Stimulated activated CD8-positive, alpha-beta memory T cell treated with anti-CD3 and anti-CD28 coated beads, Interleukin-12 subunit alpha, Interleukin-12 subunit beta, amount 100 ng/mL, for 24 hours (primary cell): ENCODE results near the gene CACNA1H.

Source experiments
- DNase-seq: peaks from one replicate; pipeline ENCODE4 v3.0.0-alpha.2; 2020; ENCODE audit errors: extremely low read depth

Gene CACNA1H

GRCh38 chr16:1143761-1144450, 9.0 kb upstream of the CACNA1H start:
- no peak for DNase-seq

DNA sequence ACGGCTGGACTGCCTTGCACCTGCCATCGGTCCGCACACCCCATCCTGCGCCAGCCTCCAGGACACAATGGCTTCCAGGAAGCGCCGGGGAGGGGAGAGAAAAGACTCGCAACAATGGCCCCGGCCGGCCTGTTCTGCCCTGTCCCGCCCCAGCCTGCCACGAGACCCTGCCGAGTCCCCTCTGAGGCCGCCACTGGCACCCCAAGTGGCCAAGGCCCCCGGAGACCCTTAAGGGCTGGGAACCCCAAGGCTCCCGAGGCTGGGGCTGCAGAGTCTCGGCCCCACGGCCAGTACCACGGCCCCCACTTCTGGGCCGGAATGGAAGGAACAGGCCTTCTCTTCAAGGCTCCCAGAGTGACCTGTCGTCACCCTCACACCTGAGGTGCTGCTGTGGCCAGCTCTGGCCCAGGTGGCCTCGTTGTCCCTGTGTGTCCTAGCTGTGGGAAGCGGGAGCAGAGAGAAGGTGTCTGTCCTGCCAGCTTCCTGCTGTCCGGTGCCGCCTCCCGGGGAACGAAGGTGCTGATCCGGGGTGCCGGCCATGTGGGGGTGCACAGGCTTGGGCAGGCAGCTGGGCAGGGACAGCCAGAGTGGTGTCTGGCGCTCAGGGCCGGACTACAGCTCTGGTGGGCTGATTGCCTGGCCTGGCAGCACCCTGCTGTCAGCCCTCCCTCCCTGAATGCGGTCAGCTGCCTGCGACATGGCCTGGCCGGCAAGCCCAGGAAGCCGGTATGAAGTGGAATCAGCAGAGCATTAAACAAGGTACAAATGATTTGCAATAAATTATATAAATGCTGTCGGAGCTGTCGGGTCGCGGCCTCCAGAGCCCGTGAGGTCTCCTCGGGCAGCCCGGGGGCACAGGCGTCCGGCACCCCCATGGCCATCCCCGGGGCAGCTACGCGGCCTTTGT, 8.2 kb upstream of the CACNA1H start:
- no peak for DNase-seq

DNA sequence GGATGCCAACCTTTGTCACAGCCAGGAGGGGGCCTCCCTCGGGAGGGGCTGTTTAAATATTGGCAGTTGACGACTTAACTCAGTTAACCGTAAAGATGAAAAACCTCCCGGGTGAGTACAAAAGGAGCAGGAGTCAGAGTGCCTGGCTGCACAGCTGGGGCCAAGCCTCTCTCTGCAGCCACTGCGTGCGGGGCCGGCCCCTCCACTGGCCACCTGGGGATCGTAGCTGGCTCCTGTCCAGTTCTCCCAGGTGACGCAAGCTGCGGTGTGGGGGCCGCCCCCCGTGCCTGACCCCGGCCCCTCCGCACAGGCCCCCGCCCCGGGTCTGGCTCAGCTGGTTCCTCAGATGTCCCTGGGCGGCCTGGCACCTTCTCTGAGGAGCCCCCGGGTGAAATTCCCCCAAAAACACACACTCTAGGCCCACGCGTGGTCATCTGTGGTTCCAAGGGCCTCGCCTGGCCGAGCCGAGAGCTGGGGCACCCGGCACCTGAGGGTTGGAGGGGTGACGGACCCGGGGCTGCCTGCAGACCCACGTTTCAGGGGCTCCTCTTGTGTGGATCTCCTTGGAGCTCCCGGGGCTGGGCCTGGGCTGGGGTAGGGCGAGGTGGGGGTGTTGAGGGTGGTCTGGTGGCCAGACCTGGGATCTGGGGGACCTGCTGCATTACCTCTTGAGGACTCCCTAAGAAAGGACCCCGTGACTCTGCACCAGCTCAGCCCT, 7.4 kb upstream of the CACNA1H start:
- no peak for DNase-seq

DNA sequence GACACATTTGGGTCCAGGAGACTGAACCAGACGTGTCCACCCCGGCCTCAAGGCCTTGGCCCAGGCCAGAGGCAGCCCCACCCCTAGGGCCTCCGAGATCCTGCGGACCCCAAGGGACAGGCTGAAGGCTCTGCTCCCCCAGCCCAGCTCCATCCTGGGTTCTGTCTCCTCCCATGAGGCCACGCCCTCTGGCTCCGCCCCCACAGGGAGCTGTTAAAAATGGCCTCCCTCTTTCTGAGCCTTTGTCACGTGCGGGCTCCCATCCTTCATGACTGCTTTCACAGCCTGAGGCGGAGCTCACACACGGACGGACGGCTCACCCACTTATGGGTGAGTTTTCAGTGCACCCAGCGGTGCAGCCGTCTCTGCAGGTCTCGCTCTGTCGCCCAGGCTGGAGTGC, 6.5 kb upstream of the CACNA1H start:
- DNase-seq: no peak

DNA sequence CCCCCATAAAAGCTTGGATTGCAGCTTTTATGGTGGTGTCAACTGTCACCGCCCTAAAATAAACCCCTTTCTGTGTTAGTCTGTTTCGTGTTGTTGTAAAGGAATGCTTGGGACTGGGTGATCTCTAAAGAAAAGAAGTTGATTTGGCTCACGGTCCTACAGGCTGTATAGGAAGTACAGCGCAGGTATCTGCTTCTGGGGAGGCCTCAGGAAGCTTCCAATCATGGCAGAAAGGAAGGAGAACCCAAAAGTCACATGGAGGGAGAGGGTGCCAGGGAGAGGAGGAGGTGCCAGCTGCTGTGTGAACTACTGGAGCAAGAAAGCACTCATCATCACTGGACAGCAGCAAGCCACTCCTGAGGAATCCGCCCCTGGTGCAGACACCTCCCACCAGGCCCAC, 5.9 kb upstream of the CACNA1H start:
- DNase-seq: no peak

GRCh38 chr16:1149101-1149636, 3.7 kb upstream of the CACNA1H start:
- DNase-seq: no peak

DNA sequence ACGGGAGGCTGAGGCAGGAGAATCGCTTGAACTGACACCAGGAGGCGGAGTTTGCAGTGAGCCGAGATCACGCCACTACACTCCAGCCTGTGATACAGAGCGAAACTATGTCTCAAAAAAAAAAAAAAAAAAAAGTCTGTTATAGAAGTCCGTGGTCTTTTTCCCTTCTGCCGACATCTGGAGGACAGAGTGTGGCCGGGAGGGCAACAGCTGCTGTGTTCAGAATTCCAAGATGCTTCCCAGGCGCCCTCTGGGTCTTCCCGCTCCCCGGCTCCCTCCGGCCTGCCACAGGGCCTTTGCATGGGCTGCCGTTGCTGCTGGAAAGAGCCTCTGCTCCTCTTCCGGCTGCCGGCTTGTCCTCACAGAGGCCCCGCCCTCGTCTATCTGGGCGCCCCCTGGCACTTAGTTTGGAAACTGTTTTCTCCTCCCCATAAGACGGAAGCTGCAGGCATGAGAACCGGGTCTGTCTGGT, 2.4 kb upstream of the CACNA1H start:
- no peak for DNase-seq

DNA sequence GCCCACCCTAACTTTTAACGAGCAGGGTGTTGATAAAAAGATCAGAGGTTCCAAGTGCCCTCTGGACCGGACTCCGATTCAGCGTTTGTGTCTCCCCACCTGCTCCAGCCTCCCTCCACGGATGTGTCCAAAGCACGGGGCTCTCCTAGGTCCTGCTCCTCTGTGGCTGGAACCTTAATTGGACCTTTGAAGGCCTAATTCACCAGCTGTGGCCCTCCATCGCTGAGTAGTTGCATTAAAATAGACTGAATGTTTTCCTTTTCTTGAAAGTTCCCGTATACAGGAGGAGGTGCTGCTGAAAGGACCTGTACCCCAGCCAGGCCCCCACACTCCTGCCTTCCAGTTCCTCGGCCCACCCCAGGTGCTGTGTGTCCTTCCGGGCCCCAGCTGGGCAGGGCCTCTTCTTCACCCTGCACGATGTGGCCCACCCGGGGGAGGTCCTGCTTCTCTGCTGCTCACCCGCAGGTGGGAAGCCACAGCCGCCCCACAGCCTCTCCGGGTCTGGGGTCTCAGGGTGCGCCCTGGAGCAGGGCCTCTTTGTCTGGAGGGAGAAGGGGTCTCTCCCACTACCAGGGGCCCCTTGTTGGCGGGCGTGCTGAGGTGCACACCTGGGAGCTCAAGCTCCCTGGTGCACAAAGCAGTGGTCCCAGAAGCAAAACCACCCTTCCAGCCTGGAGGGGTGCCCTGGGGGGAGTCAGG, 1.3 kb upstream of the CACNA1H start:
- no peak for DNase-seq

DNA sequence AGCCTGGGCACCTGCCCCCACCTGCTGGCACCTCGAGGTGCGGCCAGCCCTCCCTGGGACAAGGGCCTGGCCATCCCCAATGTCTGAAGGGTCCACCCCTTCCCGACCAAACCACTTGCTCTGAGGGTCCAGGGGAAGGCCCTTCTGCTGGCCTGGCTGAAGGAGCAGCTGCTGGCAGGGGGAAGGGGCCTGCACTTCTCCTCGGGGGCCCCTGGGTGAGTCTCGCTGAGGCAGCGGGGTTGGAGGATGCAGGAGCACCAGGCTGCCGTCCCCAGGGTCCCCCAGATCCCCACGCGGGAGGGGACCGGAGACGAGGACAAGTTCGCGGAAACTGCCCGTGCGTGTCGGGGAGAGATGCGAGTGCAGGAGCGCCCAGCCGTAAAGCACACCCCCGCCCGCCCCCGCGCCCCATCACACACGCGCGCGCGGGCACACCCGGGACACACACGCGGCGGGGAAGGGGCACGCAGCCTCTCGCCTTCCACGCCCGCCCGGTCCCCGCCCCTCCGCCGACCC, 725 bp upstream of the CACNA1H start:
- DNase-seq: no peak

DNA sequence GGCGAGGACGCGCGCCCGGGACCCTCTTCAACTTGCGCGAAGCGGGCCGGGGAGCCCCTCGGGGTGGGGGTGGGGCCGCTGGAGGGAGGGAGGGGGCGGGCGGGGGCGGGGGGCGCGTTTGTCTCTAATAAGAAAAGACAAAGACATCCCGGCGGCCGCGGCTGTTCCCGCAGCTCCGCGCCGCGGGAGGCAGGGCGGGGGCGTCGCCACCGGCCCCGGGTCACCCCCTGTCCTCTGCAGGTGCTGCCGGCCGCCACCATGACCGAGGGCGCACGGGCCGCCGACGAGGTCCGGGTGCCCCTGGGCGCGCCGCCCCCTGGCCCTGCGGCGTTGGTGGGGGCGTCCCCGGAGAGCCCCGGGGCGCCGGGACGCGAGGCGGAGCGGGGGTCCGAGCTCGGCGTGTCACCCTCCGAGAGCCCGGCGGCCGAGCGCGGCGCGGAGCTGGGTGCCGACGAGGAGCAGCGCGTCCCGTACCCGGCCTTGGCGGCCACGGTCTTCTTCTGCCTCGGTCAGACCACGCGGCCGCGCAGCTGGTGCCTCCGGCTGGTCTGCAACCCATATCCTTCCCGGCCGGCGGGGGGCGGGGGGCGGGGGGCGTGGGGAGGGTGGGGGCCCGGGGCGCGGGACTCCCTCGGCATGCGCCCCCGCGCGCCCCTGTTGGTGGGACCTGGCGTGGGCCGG, 714 bp downstream of the CACNA1H start:
- no peak for DNase-seq

GRCh38 chr16:1154291-1154886, 1.5 kb downstream of the CACNA1H start:
- no peak for DNase-seq

DNA sequence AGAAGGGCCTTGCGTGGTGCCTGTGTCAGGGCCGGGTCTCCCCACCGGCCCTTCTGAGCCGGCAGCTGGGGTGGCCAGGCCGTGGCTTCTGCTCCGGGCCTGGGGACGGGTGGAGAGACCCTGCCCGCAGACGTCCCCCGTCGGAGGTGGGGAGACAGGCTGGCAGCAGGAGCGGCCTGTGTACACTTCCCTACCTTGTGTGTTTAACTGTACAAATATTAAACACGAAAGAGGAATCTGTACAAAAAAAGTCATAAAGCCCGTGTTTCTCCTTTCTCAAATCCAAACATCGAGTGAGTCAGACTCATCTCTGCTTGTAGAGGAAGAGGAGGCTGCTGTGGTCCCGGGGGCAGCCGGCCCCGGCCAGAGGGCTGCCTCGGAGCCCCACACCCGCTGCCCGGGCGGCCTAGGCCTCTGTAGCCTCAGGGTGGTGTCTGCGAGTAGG, 2.0 kb downstream of the CACNA1H start:
- DNase-seq: no peak

DNA sequence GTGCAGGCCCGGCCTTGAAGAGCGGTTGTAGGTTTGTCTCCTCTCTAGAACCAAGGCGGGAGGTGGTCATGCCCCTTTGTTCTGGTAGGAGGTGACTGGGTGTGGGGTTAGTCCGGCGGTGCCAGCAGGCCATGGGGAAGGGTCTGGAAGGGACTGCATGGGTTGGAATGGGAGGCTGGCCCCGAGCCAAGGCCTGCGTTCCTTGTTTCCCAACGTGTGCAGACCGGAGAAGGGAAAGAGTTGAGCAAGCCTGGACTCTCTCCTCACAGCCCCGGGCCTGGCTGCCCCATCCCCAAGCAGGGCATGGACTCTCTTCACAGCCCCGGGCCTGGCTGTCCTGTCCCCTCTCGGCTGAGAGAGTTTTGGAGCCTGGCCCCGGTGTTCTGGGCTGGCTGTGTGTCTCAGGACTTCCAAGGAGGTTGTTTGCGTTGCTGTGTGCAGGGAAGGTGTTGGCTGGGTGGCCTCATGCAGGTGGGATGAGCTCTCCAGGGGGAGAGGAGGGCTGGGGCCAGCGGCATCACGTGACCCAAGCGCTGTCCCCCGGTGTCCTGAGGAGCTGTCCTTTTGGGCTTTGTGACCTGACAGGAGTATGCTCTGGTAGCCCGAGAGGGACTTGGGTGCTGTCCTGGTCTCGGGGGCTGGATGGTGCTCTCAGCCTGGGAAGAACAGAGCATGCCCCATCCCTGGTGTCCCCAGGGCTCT, 2.6 kb downstream of the CACNA1H start:
- no peak for DNase-seq

DNA sequence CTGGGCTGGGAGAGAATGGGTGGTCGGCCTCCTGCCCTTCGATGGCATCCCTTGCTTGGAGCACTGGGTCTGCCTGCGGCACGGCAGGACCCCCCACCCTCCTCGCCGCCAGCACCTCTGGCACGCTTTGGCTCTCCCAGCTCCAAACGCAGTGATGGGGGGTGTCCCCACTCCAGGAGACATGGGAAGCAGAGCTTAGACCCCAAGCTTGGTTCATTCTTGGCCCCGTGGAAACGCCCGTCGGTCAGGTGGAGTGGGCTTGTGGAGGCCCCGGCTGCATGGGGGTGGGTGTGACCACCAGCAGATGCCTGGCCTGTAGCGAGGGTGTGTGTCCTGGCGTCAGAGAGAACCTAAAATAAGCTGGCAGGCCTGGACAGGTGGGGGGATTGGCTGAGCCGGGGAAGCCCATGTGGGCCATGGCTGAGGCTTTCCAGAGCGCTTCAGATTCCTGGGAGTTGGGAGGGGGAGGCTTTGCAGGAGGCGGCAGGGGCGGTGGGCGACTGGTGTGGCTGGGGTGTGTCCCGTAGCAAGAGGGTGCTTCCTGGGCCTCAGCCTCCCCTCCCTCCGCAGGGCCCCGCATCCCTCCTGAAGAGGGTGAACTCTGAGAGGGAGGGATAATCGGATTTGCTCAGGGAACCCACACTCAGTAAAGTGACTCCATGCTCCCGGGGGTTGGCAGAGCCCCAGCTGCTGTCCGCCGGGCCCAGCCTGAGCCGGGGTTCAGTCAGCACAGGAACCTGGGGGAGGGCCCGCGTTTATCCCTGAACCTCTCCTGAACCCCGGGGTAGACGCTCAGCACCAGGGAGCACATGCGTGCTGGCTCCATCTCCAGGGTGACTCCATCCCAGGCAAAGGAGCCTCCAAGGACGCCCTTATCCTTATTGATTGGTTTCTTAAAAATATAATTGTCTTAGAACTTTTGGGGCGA, 3.4 kb downstream of the CACNA1H start:
- DNase-seq: no peak

- DNase-seq: no peak
Measured at GRCh38 chr16:1156983-1157638, 4.2 kb downstream of the CACNA1H start.

DNA sequence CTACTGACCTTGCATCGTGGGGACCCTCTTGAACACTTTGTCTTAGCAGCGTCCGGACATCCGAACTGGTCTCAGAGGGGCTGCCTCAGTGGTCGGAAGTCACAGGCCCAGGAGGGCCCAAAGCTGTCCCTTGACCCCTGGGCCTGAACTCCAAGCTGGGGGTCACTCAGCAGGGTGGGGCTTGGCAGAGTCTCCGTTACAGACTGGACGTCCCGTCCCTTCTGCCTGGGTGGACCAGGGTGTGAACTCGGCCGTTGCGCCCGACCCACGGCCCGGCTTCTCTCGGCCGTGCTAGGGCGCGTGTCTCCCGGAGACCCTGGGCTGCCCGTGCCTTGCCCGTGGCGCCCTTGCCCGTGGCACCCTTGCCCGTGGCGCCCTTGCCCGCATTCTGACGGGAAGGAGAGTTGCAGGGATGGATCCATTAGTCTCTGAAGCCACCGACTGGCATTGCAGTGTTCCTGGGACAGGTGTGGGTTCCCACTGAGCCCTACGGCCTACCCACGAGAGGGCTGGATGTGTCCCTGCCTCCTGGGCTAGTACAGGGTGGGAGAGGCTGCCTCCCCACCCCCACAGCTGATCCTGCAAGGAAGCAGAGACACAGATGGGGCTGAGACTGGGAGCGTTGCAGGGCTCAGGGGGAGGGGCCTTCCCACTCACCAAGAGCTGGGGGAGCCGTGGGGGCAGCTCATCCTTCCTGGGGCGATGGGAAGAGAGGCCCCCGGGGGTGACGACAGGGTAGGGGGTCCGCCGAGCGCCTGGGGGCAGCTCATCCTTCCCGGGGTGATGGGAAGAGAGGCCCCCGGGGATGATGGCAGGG, 4.9 kb downstream of the CACNA1H start:
- DNase-seq: no peak
